ENCODE measurements around the gene MRPS25. TPM values are rescaled to one million over a fixed set of nuclear protein-coding genes. Genes with fewer than 3 reads are reported as not detected.

MRPS25 gene
- total and polyA plus RNA-seq, 2 experiments from 2014 or later: 30.9 to 59.9 TPM

GRCh38 chr3:15089201-15089600 is 24.1 kb upstream of the MRPS25 start:
- Histone ChIP-seq H2AFZ (no peak overlapping the region), H3K9me3 (ENCODE audit: low read depth) (no peaks in the 10 kb centered on the region), H3K27ac (no peak overlapping the region), H3K4me3 (no peak overlapping the region), H3K36me3 (replicated peaks; ENCODE audit: insufficient read depth, low read depth) (no peaks in the 10 kb centered on the region), H3K9me2 (replicated peaks; ENCODE audit: insufficient read depth) (no peaks in the 10 kb centered on the region), H3K79me2 (peaks cover 3% of the 10 kb centered on the region), H4K20me1 (ENCODE audit: insufficient read depth, poor library complexity, severe bottlenecking) (no peaks in the 10 kb centered on the region), H3K4me2 (no peak overlapping the region), H3K27me3 (no peaks in the 10 kb centered on the region), H3K4me1 (ENCODE audit: insufficient read depth) (no peaks in the 10 kb centered on the region)
- 95% methylated on average over 1 of the region's 1 CpG for WGBS (ENCODE audit: low lambda C conversion rate, missing lambda C conversion rate)
- no peak for DNase-seq (ENCODE audit: low spot score)
- TF ChIP-seq EZH2phosphoT487 (IDR thresholded peaks at IDR 0.05; ENCODE audit: low read depth, severe bottlenecking, unreplicated experiment): no peak
- no peak for TF ChIP-seq CTCF (IDR thresholded peaks at IDR 0.05; ENCODE audit: poor library complexity)
- TF ChIP-seq EZH2 (IDR thresholded peaks at IDR 0.05; ENCODE audit: borderline replicate concordance): no peak

DNA sequence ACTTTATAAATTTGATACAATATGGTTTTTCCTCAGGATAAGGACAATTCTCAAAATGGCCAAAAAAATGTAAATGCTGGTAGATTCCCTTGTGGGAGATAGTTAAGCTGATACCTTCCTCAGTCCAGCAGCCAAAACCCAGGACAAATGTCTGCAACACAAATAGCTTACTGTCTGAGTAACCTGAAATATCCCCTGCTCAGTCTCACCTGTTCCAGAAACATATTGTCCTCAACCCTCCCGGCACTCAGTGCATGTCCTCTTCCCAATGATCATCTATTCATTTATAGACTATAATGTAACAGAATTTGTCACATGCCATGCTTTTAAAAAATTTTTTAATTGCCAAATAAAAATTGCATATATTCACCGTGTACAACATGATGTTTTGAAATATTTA is 21.6 kb upstream of the MRPS25 start:
- WGBS (ENCODE audit: low lambda C conversion rate, missing lambda C conversion rate): 96% methylated on average over 2 of the region's 2 CpGs
- TF ChIP-seq EZH2phosphoT487 (IDR thresholded peaks at IDR 0.05; ENCODE audit: low read depth, severe bottlenecking, unreplicated experiment): no peak
- no peak for TF ChIP-seq EZH2 (IDR thresholded peaks at IDR 0.05; ENCODE audit: borderline replicate concordance)
- TF ChIP-seq CTCF (IDR thresholded peaks at IDR 0.05; ENCODE audit: poor library complexity): no peak
- no peak for DNase-seq (ENCODE audit: low spot score)
- H3K9me3 ChIP-seq (ENCODE audit: low read depth): no peaks in the 10 kb centered on the region
- H3K4me2 ChIP-seq: no peak overlapping the region
- no peaks in the 10 kb centered on the region for H3K27me3 ChIP-seq
- H3K4me3 ChIP-seq: no peak overlapping the region
- H3K27ac ChIP-seq: no peak overlapping the region
- H4K20me1 ChIP-seq (ENCODE audit: insufficient read depth, poor library complexity, severe bottlenecking): no peaks in the 10 kb centered on the region
- H3K79me2 ChIP-seq: peaks cover 3% of the 10 kb centered on the region
- H3K36me3 ChIP-seq (replicated peaks; ENCODE audit: insufficient read depth, low read depth): no peaks in the 10 kb centered on the region
- no peaks in the 10 kb centered on the region for H3K4me1 ChIP-seq (ENCODE audit: insufficient read depth)
- H3K9me2 ChIP-seq (replicated peaks; ENCODE audit: insufficient read depth): no peaks in the 10 kb centered on the region
- H2AFZ ChIP-seq: no peak overlapping the region

- no peak overlapping the region for H3K4me3 ChIP-seq
- H2AFZ ChIP-seq: no peak overlapping the region
- H3K4me2 ChIP-seq: no peak overlapping the region
- H3K9me3 ChIP-seq (ENCODE audit: low read depth): no peaks in the 10 kb centered on the region
- WGBS (ENCODE audit: low lambda C conversion rate, missing lambda C conversion rate): 100% methylated on average over 2 of the region's 2 CpGs
- H4K20me1 ChIP-seq (ENCODE audit: insufficient read depth, poor library complexity, severe bottlenecking): no peaks in the 10 kb centered on the region
- H3K27ac ChIP-seq: no peak overlapping the region
- no peaks in the 10 kb centered on the region for H3K27me3 ChIP-seq
- no peaks in the 10 kb centered on the region for H3K9me2 ChIP-seq (replicated peaks; ENCODE audit: insufficient read depth)
- no peak for DNase-seq (ENCODE audit: low spot score)
- peaks cover 3% of the 10 kb centered on the region for H3K79me2 ChIP-seq
- TF ChIP-seq EZH2phosphoT487 (IDR thresholded peaks at IDR 0.05; ENCODE audit: low read depth, severe bottlenecking, unreplicated experiment) (no peak), CTCF (IDR thresholded peaks at IDR 0.05; ENCODE audit: poor library complexity) (no peak), EZH2 (IDR thresholded peaks at IDR 0.05; ENCODE audit: borderline replicate concordance) (no peak)
- no peaks in the 10 kb centered on the region for H3K4me1 ChIP-seq (ENCODE audit: insufficient read depth)
- H3K36me3 ChIP-seq (replicated peaks; ENCODE audit: insufficient read depth, low read depth): no peaks in the 10 kb centered on the region
These were observed 21.1 kb upstream of the MRPS25 start for GRCh38 chr3:15086263-15086662.

DNA sequence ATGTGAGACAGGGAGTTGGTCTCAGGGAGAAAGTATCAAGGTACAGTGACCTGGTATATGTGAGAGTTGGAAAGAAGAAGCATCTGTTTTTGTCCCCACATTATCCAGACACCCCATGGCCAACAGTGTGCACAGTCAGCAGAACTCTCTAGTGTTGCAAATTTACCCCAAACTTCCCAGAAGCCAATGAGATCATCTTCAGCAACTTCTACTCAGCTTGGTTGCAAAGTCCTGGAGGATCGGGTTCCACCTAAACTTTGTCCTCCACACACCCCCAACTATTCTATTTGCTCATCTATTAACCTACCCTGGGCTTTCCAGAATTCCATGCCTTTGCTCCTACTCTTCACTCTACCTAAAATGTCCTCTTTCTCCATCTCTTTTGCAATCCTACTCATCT is 18.1 kb upstream of the MRPS25 start:
- no peaks in the 10 kb centered on the region for H3K9me3 ChIP-seq (ENCODE audit: low read depth)
- H3K36me3 ChIP-seq (replicated peaks; ENCODE audit: insufficient read depth, low read depth): no peaks in the 10 kb centered on the region
- TF ChIP-seq EZH2phosphoT487 (IDR thresholded peaks at IDR 0.05; ENCODE audit: low read depth, severe bottlenecking, unreplicated experiment): no peak
- TF ChIP-seq CTCF (IDR thresholded peaks at IDR 0.05; ENCODE audit: poor library complexity): no peak
- TF ChIP-seq EZH2 (IDR thresholded peaks at IDR 0.05; ENCODE audit: borderline replicate concordance): no peak
- no peaks in the 10 kb centered on the region for H3K27me3 ChIP-seq
- no peak for DNase-seq (ENCODE audit: low spot score)
- no peaks in the 10 kb centered on the region for H3K79me2 ChIP-seq
- H4K20me1 ChIP-seq (ENCODE audit: insufficient read depth, poor library complexity, severe bottlenecking): no peaks in the 10 kb centered on the region
- no peak overlapping the region for H3K4me3 ChIP-seq
- no peak overlapping the region for H3K27ac ChIP-seq
- no peaks in the 10 kb centered on the region for H3K9me2 ChIP-seq (replicated peaks; ENCODE audit: insufficient read depth)
- H3K4me1 ChIP-seq (ENCODE audit: insufficient read depth): no peaks in the 10 kb centered on the region
- 76% methylated on average over 1 of the region's 1 CpG for WGBS (ENCODE audit: low lambda C conversion rate, missing lambda C conversion rate)
- H3K4me2 ChIP-seq: no peak overlapping the region
- H2AFZ ChIP-seq: no peak overlapping the region
